ENCODE results near the gene AGMAT. TPM values are rescaled to one million over a fixed set of nuclear protein-coding genes. Genes with fewer than 3 reads are reported as not detected.

AGMAT gene
- total and polyA plus RNA-seq, 2 of the 8 experiments (the other 6 are each of a cell fraction or from before 2014, with no cell fraction given) = 3.7 to 5.8 TPM

DNA sequence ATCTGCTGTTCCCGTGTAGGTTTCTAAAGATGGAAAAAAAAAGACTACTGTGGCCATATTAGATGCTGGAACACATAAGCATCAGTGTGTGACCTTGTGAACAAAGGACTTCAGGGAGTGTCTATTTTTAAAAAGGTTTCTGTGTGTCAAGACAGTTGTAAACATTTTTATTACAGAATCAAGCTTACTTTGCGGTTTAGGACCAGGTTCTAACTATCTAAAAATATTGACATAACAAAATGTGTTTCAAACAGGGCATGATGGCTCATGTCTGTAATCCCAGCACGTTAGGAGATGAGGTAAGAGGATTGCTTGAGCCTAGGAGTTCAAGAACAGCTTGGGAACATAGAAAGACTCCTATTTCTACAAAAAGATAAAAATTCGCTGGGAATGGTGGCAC lies 25.3 kb upstream of the AGMAT start:
- Histone ChIP-seq H4K91ac (replicated peaks; ENCODE audit: insufficient read length, low read length) (no peak overlapping the region), H4K20me1 (replicated peaks in 1 of 2; ENCODE audit: control insufficient read depth in 1 of 2, insufficient read depth in 2 of 2, low read length in 2 of 2) (no peaks in the 10 kb centered on the region), H3K9me3 (ENCODE audit: insufficient read depth in 2 of 2, low read depth in 1 of 2, low read length in 1 of 2) (no peaks in the 10 kb centered on the region), H3K79me2 (ENCODE audit: control insufficient read depth in 1 of 2, insufficient read depth in 2 of 2, low read length in 2 of 2) (no peaks in the 10 kb centered on the region), H3K4me1 (replicated peaks in 1 of 4; ENCODE audit: control insufficient read depth in 3 of 4, insufficient read depth in 4 of 4, low read length in 3 of 4) (no peaks in the 10 kb centered on the region), H3K23ac (ENCODE audit: insufficient read length) (no peak overlapping the region), H2BK5ac (ENCODE audit: low read depth, low read length) (no peak overlapping the region), H2AFZ (ENCODE audit: low read length) (no peak overlapping the region), H3K4me2 (ENCODE audit: insufficient read depth in 1 of 2, low read depth in 2 of 2, low read length in 2 of 2) (no peak overlapping the region), H2BK12ac (ENCODE audit: low read depth, low read length) (no peak overlapping the region), H3K18ac (ENCODE audit: extremely low read depth, low read length) (no peak overlapping the region), H3K9ac (replicated peaks in 1 of 4; ENCODE audit: extremely low read depth in 1 of 4, low read depth in 3 of 4, low read length in 3 of 4) (no peak overlapping the region), H4K8ac (ENCODE audit: extremely low read depth, insufficient read depth, low read length) (no peak overlapping the region), H3K4ac (replicated peaks; ENCODE audit: insufficient read length, low read depth, low read length) (no peak overlapping the region), H3K36me3 (ENCODE audit: control insufficient read depth in 2 of 4, insufficient read depth in 4 of 4, low read length in 3 of 4) (no peaks in the 10 kb centered on the region), H2AK5ac (ENCODE audit: low read depth, low read length) (no peak overlapping the region), H3K79me1 (ENCODE audit: low read depth, low read length) (no peaks in the 10 kb centered on the region), H3K27me3 (replicated peaks in 1 of 4; ENCODE audit: control insufficient read depth in 3 of 4, extremely low read depth in 1 of 4, insufficient read depth in 3 of 4, low read length in 3 of 4) (no peaks in the 10 kb centered on the region), H2BK120ac (replicated peaks; ENCODE audit: low read depth, low read length) (no peak overlapping the region), H2BK15ac (ENCODE audit: low read length) (no peak overlapping the region), H3K4me3 (ENCODE audit: extremely low read depth in 1 of 4, insufficient read depth in 2 of 4, low read depth in 3 of 4, low read length in 4 of 4) (no peak overlapping the region), H3K27ac (ENCODE audit: low read depth, low read length) (no peak overlapping the region), H2BK20ac (ENCODE audit: low read length) (no peak overlapping the region), H4K5ac (ENCODE audit: insufficient read length, low read depth, low read length) (no peak overlapping the region), H3K23me2 (ENCODE audit: low read depth, low read length) (no peaks in the 10 kb centered on the region), H3K14ac (ENCODE audit: insufficient read length) (no peak overlapping the region), H3K56ac (replicated peaks; ENCODE audit: insufficient read length, low read depth, low read length) (no peak overlapping the region)
- FAIRE-seq = no peak
- no peak for TF ChIP-seq RFX5 (IDR thresholded peaks at IDR 0.05; ENCODE audit: borderline replicate concordance, low read depth, low read length)
- TF ChIP-seq CBX8 (IDR thresholded peaks at IDR 0.05; ENCODE audit: borderline replicate concordance, low read depth, low read length) = no peak
- TF ChIP-seq YY1 (IDR thresholded peaks at IDR 0.05; ENCODE audit: low read depth, low read length) = no peak
- TF ChIP-seq GABPA (IDR thresholded peaks at IDR 0.05; ENCODE audit: borderline replicate concordance, insufficient read depth, low read length) = no peak
- no peak for TF ChIP-seq CTBP2 (IDR thresholded peaks at IDR 0.05; ENCODE audit: borderline replicate concordance, insufficient read depth, insufficient read length, low read length)
- TF ChIP-seq, protein P1, sequence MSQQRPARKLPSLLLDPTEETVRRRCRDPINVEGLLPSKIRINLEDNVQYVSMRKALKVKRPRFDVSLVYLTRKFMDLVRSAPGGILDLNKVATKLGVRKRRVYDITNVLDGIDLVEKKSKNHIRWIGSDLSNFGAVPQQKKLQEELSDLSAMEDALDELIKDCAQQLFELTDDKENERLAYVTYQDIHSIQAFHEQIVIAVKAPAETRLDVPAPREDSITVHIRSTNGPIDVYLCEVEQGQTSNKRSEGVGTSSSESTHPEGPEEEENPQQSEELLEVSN (IDR thresholded peaks at IDR 0.05) = no peak
- TF ChIP-seq TEAD4 (IDR thresholded peaks at IDR 0.05; ENCODE audit: low read depth, low read length) = no peak
- TF ChIP-seq, protein P2, sequence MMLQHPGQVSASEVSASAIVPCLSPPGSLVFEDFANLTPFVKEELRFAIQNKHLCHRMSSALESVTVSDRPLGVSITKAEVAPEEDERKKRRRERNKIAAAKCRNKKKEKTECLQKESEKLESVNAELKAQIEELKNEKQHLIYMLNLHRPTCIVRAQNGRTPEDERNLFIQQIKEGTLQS (IDR thresholded peaks at IDR 0.05; ENCODE audit: insufficient read depth, low read depth, low read length) = no peak
- no peak for TF ChIP-seq NANOG (IDR thresholded peaks at IDR 0.05; ENCODE audit: insufficient read depth, low read depth, low read length, poor library complexity, severe bottlenecking)
- no peak for TF ChIP-seq RNF2 (IDR thresholded peaks at IDR 0.05; ENCODE audit: borderline replicate concordance, low read depth, low read length, missing control alignments, poor library complexity, severe bottlenecking)
- TF ChIP-seq HDAC2 (IDR thresholded peaks at IDR 0.05; ENCODE audit: borderline replicate concordance in 1 of 2, low read depth in 2 of 2, low read length in 2 of 2) = no peak
- CTCF ChIA-PET (ENCODE audit: partially characterized antibody) = interaction anchor here (0.6 to 0.9 kb wide), 2 partner anchors 15 to 107 kb away, joined by 3 to 5 read pairs; no protein-coding TSS in a partner anchor
- 90% methylated on average over 4 of the region's 4 CpGs; no CpG with 5 or more reads in 1 of the 2 experiments for WGBS, 2 experiments (ENCODE audit: extremely low coverage in 1 of 2, insufficient coverage in 1 of 2, insufficient read length in 1 of 2, insufficient replicate concordance in 2 of 2, low coverage in 1 of 2, low lambda C conversion rate in 2 of 2, missing lambda C conversion rate in 1 of 2)
- no peak for DNase-seq (ENCODE audit: low read depth in 1 of 2, low spot score in 2 of 2)
- POLR2A ChIA-PET (ENCODE audit: partially characterized antibody) = interaction anchor here (1.3 kb wide), 1 partner anchor 10 kb away, joined by 3 read pairs; no protein-coding TSS in a partner anchor
